ENCODE data around the gene GPRC5C. TPM values are rescaled to one million over a fixed set of nuclear protein-coding genes. Genes with fewer than 3 reads are reported as not detected.

The GPRC5C gene
- 58.2 TPM for total RNA-seq
- long read RNA-seq, transcript GPRC5C-202 (4 exons, 2,988 nt) = major isoform, 24 of 83 reads
- long read RNA-seq, partial matches to known transcripts = 28 of 83 reads
- long read RNA-seq, other reads (novel, unspliced or antisense) = 27 of 83 reads

- Histone ChIP-seq H3K9me3 (no peaks in the 10 kb centered on the region), H3K4me3 (peak within 1 kb of the TSS; percentile 67), H3K4me1 (peaks cover 52% of the 10 kb centered on the region), H3K27me3 (ENCODE audit: low read depth) (peaks cover 38% of the 10 kb centered on the region), H3K27ac (peak within 1 kb of the TSS; percentile 87), H3K36me3 (no peaks in the 10 kb centered on the region)
- intact Hi-C loops (cut with DNase I) = no loop called here
- TF ChIP-seq CTCF (IDR thresholded peaks at IDR 0.05) = no peak
- DNase-seq (peak; percentile 89), ATAC-seq (peak; percentile 66 to 83)
These were observed at the start of gene GPRC5C for GRCh38 chr17:74431568-74432423. TSS of gene GPRC5C (plus strand) at chr17:74432088. CDS start at chr17:74439777, 7,689 bp downstream.

GRCh38 chr17:74383141-74383540 lies 48.7 kb upstream of the GPRC5C start:
- Histone ChIP-seq H3K9me3 (no peaks in the 10 kb centered on the region), H3K4me3 (no peak overlapping the region), H3K27me3 (ENCODE audit: low read depth) (no peaks in the 10 kb centered on the region), H3K4me1 (peaks cover 17% of the 10 kb centered on the region), H3K27ac (no peak overlapping the region), H3K36me3 (no peaks in the 10 kb centered on the region)
- no peak for ATAC-seq
- DNase-seq = no peak
- intact Hi-C loops (cut with DNase I) = no loop called here
- no peak for TF ChIP-seq CTCF (IDR thresholded peaks at IDR 0.05)

GRCh38 chr17:74385201-74385600 lies 46.7 kb upstream of the GPRC5C start:
- Histone ChIP-seq H3K4me1 (peaks cover 6% of the 10 kb centered on the region), H3K27ac (no peak overlapping the region), H3K27me3 (ENCODE audit: low read depth) (no peaks in the 10 kb centered on the region), H3K9me3 (no peaks in the 10 kb centered on the region), H3K4me3 (no peak overlapping the region), H3K36me3 (no peaks in the 10 kb centered on the region)
- no peak for ATAC-seq
- DNase-seq = no peak
- intact Hi-C loops (cut with DNase I) = no loop called here
- TF ChIP-seq CTCF (IDR thresholded peaks at IDR 0.05) = no peak

- no peak for TF ChIP-seq CTCF (IDR thresholded peaks at IDR 0.05)
- Histone ChIP-seq H3K36me3 (no peaks in the 10 kb centered on the region), H3K9me3 (no peaks in the 10 kb centered on the region), H3K27ac (no peak overlapping the region), H3K4me3 (no peak overlapping the region), H3K27me3 (ENCODE audit: low read depth) (no peaks in the 10 kb centered on the region), H3K4me1 (no peaks in the 10 kb centered on the region)
- intact Hi-C loops (cut with DNase I) = no loop called here
- ATAC-seq (no peak), DNase-seq (no peak)
These were observed 45.5 kb upstream of the GPRC5C start for GRCh38 chr17:74386386-74386785.

- intact Hi-C loops (cut with DNase I) = no loop called here
- Histone ChIP-seq H3K27me3 (ENCODE audit: low read depth) (no peaks in the 10 kb centered on the region), H3K4me3 (no peak overlapping the region), H3K9me3 (no peaks in the 10 kb centered on the region), H3K27ac (no peak overlapping the region), H3K36me3 (no peaks in the 10 kb centered on the region), H3K4me1 (no peaks in the 10 kb centered on the region)
- DNase-seq (no peak), ATAC-seq (no peak)
- TF ChIP-seq CTCF (IDR thresholded peaks at IDR 0.05) = no peak
These were observed 44.3 kb upstream of the GPRC5C start for GRCh38 chr17:74387365-74388218.
